Measurements from ENCODE around the gene LMAN1L. TPM values are rescaled to one million over a fixed set of nuclear protein-coding genes. Genes with fewer than 3 reads are reported as not detected.
A peak's percentile ranks its signal among the peaks of the same experiment; 100 is the strongest.

LMAN1L gene
- not detected for total RNA-seq
- polyA plus RNA-seq: 0.41 TPM
- long read RNA-seq, donor 1: 0 reads
- long read RNA-seq, donor 2: 0 reads
- long read RNA-seq, donor 3: 0 reads
- long read RNA-seq, donor 4: 0 reads
- long read RNA-seq, donor 5: 0 reads
- long read RNA-seq, donor 6: 0 reads
- long read RNA-seq, donor 7: 0 reads
- long read RNA-seq, donor 8: 0 reads
- long read RNA-seq, donor 9: 0 reads
- long read RNA-seq, donor 10: 0 reads

GRCh38 chr15:74812533-74812932, at the start of gene LMAN1L:
LMAN1L (plus strand) TSS chr15:74812835; CDS start chr15:74812855, 20 bp downstream.
- WGBS: 91% methylated on average over 12 of the region's 12 CpGs
- no peaks in the 10 kb centered on the region for H3K36me3 ChIP-seq (ENCODE audit: control insufficient read depth in 2 of 2, insufficient read depth in 2 of 2, low read length in 1 of 2)
- H3K4me3 ChIP-seq (ENCODE audit: low read length in 2 of 2): no peak within 1 kb of the TSS
- H3K9me3 ChIP-seq (ENCODE audit: control insufficient read depth in 2 of 2, insufficient read depth in 1 of 2, low read length in 1 of 2): no peaks in the 10 kb centered on the region
- no peak for DNase-seq (ENCODE audit: low read depth in 6 of 9, low spot score in 9 of 9)
- no peak within 1 kb of the TSS for H3K27ac ChIP-seq (ENCODE audit: low read depth in 1 of 2, low read length in 1 of 2)
- no peaks in the 10 kb centered on the region for H3K4me1 ChIP-seq (ENCODE audit: control insufficient read depth in 2 of 2, insufficient read depth in 2 of 2, low read length in 2 of 2)
- peaks cover 0 to 4% of the 10 kb centered on the region in 2 donors for H3K27me3 ChIP-seq (ENCODE audit: control insufficient read depth in 2 of 2, insufficient read depth in 1 of 2, low read length in 1 of 2)

DNA sequence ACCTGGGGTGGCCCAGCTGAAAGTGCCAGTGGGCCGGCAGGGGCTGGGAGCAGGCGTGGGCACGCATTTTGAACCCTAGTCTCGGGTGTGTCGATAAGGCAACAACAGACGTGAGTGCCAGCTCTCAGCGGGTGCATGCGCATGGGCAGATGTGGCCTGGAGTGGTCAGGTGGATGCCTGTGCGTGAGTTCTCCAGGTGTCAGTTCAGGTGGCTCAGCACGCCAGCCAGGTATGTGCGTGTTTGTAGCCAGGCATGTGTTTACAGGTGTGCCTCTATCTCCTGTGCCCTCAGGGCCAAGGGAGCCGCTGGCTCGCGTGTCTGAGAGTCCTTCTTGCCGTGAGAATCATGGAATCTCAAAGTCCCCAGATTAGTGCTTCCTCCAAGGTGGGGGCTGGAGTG, 49.2 kb upstream of the LMAN1L start:
- WGBS: 94% methylated on average over 15 of the region's 15 CpGs
- DNase-seq (ENCODE audit: low read depth in 6 of 9, low spot score in 9 of 9): no peak
- Histone ChIP-seq H3K4me1 (ENCODE audit: control insufficient read depth in 2 of 2, insufficient read depth in 2 of 2, low read length in 2 of 2) (peaks cover 0 to 8% of the 10 kb centered on the region in 2 donors), H3K4me3 (ENCODE audit: low read length in 2 of 2) (no peak overlapping the region), H3K9me3 (ENCODE audit: control insufficient read depth in 2 of 2, insufficient read depth in 1 of 2, low read length in 1 of 2) (no peaks in the 10 kb centered on the region), H3K36me3 (ENCODE audit: control insufficient read depth in 2 of 2, insufficient read depth in 2 of 2, low read length in 1 of 2) (no peaks in the 10 kb centered on the region), H3K27ac (ENCODE audit: low read depth in 1 of 2, low read length in 1 of 2) (no peak overlapping the region), H3K27me3 (ENCODE audit: control insufficient read depth in 2 of 2, insufficient read depth in 1 of 2, low read length in 1 of 2) (peaks cover 0 to 3% of the 10 kb centered on the region in 2 donors)

- H3K9me3 ChIP-seq (ENCODE audit: control insufficient read depth in 2 of 2, insufficient read depth in 1 of 2, low read length in 1 of 2): no peaks in the 10 kb centered on the region
- WGBS: 95% methylated on average over 14 of the region's 14 CpGs
- no peak overlapping the region for H3K27ac ChIP-seq (ENCODE audit: low read depth in 1 of 2, low read length in 1 of 2)
- no peak overlapping the region for H3K4me3 ChIP-seq (ENCODE audit: low read length in 2 of 2)
- no peaks in the 10 kb centered on the region for H3K36me3 ChIP-seq (ENCODE audit: control insufficient read depth in 2 of 2, insufficient read depth in 2 of 2, low read length in 1 of 2)
- peaks cover 0 to 22% of the 10 kb centered on the region in 2 donors for H3K4me1 ChIP-seq (ENCODE audit: control insufficient read depth in 2 of 2, insufficient read depth in 2 of 2, low read length in 2 of 2)
- DNase-seq (ENCODE audit: low read depth in 6 of 9, low spot score in 9 of 9): no peak
- H3K27me3 ChIP-seq (ENCODE audit: control insufficient read depth in 2 of 2, insufficient read depth in 1 of 2, low read length in 1 of 2): peaks cover 0 to 3% of the 10 kb centered on the region in 2 donors
Observed at GRCh38 chr15:74767167-74768098, 45.2 kb upstream of the LMAN1L start.

DNA sequence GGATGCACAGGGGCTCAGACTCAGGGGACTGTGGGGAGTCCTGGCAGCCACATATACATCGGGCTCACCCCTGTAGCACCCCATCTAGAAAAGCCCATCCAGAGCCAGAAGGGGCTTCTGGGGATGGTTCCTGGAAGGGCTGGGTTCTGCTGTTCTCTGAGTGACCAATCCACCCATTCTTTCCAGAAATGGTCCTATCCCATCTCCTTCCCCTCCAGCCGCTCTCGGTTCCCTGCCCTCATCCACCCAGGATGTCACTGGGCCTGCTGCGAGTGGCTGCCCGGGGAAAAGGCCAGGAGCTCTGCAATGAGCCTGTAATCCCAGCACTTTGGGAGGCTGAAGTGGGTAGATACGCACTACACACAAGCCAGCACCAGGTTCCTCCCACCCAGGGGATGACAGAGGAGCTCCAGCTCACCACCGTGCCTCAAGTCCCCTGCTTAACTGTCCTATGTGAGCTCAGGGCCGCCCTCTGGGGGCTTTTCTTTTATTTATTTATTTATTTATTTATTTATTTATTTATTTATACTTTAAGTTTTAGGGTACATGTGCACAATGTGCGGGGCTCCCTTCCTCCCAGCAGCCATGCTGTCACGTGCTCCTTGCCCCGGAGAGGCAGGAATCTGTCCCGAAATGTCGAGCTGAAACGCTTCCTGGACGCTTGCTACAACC, 44.4 kb upstream of the LMAN1L start:
- 46% methylated on average over 15 of the region's 15 CpGs for WGBS
- Histone ChIP-seq H3K36me3 (ENCODE audit: control insufficient read depth in 2 of 2, insufficient read depth in 2 of 2, low read length in 1 of 2) (no peaks in the 10 kb centered on the region), H3K4me3 (ENCODE audit: low read length in 2 of 2) (no peak overlapping the region), H3K9me3 (ENCODE audit: control insufficient read depth in 2 of 2, insufficient read depth in 1 of 2, low read length in 1 of 2) (no peaks in the 10 kb centered on the region), H3K27me3 (ENCODE audit: control insufficient read depth in 2 of 2, insufficient read depth in 1 of 2, low read length in 1 of 2) (peaks cover 0 to 3% of the 10 kb centered on the region in 2 donors), H3K27ac (ENCODE audit: low read depth in 1 of 2, low read length in 1 of 2) (no peak overlapping the region), H3K4me1 (ENCODE audit: control insufficient read depth in 2 of 2, insufficient read depth in 2 of 2, low read length in 2 of 2) (peaks cover 0 to 18% of the 10 kb centered on the region in 2 donors)
- no peak for DNase-seq (ENCODE audit: low read depth in 6 of 9, low spot score in 9 of 9)

DNA sequence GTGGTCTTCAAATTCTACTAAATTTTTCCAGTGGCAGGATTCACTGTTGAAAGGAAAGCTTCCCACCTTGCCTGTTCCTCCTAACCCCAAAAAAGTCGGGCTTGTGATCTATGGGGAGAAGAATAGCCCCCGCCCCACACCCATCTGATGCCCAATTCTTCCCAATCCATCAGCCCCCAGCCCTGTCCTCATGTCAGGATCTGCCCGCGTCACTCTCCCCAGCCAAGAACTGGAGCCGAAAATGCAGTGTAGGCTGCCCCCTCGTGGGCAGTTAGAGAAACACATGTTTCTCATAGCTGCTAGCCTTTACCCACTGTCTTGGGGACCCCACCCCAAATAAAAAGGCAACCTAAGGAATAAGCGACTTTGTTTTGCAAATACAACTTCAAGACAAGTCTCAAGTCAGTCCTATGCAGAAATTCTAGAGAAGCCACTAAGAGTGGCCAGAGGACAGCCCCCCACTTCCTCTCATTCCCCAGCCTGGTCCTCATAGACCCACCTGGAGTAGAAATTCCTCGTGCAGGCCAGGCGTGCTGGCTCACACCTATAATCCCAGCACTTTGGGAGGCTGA, 43.8 kb upstream of the LMAN1L start:
- Histone ChIP-seq H3K36me3 (ENCODE audit: control insufficient read depth in 2 of 2, insufficient read depth in 2 of 2, low read length in 1 of 2) (no peaks in the 10 kb centered on the region), H3K27ac (ENCODE audit: low read depth in 1 of 2, low read length in 1 of 2) (no peak overlapping the region), H3K27me3 (ENCODE audit: control insufficient read depth in 2 of 2, insufficient read depth in 1 of 2, low read length in 1 of 2) (peaks cover 0 to 3% of the 10 kb centered on the region in 2 donors), H3K4me3 (ENCODE audit: low read length in 2 of 2) (no peak overlapping the region), H3K4me1 (ENCODE audit: control insufficient read depth in 2 of 2, insufficient read depth in 2 of 2, low read length in 2 of 2) (peaks cover 0 to 23% of the 10 kb centered on the region in 2 donors), H3K9me3 (ENCODE audit: control insufficient read depth in 2 of 2, insufficient read depth in 1 of 2, low read length in 1 of 2) (no peaks in the 10 kb centered on the region)
- WGBS: 12% methylated on average over 9 of the region's 9 CpGs
- peak in 3 of 9 donors; percentile 41 to 67 (median 56) for DNase-seq (ENCODE audit: low read depth in 6 of 9, low spot score in 9 of 9)

- Histone ChIP-seq H3K4me1 (ENCODE audit: control insufficient read depth in 2 of 2, insufficient read depth in 2 of 2, low read length in 2 of 2) (peaks cover 0 to 26% of the 10 kb centered on the region in 2 donors), H3K27ac (ENCODE audit: low read depth in 1 of 2, low read length in 1 of 2) (no peak overlapping the region), H3K4me3 (ENCODE audit: low read length in 2 of 2) (no peak overlapping the region), H3K27me3 (ENCODE audit: control insufficient read depth in 2 of 2, insufficient read depth in 1 of 2, low read length in 1 of 2) (peaks cover 0 to 3% of the 10 kb centered on the region in 2 donors), H3K9me3 (ENCODE audit: control insufficient read depth in 2 of 2, insufficient read depth in 1 of 2, low read length in 1 of 2) (no peaks in the 10 kb centered on the region), H3K36me3 (ENCODE audit: control insufficient read depth in 2 of 2, insufficient read depth in 2 of 2, low read length in 1 of 2) (no peaks in the 10 kb centered on the region)
- DNase-seq (ENCODE audit: low read depth in 6 of 9, low spot score in 9 of 9): no peak
- WGBS: 87% methylated on average over 7 of the region's 7 CpGs
Observed at GRCh38 chr15:74769463-74770025, 43.1 kb upstream of the LMAN1L start.

- H3K4me1 ChIP-seq (ENCODE audit: control insufficient read depth in 2 of 2, insufficient read depth in 2 of 2, low read length in 2 of 2): peaks cover 0 to 31% of the 10 kb centered on the region in 2 donors
- no peak overlapping the region for H3K27ac ChIP-seq (ENCODE audit: low read depth in 1 of 2, low read length in 1 of 2)
- WGBS: 87% methylated on average over 4 of the region's 4 CpGs
Observed at GRCh38 chr15:74770211-74770903, 42.3 kb upstream of the LMAN1L start.

DNA sequence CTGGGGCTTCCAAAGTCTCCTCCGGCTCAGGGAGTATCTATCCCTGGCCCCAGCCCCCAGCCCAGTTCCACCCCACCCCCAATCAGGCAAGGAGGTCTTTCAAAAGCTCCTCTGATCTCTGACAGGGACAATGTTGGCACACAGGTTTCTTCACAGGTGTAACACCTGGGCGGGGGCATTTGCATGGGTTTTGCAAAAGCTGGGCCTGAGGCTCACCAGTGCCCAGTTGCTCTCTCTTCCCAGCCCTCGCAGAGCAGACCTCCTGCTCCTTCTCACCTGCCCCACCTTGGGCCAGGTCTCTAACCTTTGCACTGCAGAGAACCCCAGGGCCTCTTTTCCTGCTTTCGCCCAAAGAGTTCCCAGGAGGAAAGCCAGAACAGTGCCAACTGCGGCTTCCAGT, 39.3 kb upstream of the LMAN1L start:
- no peak for DNase-seq (ENCODE audit: low read depth in 6 of 9, low spot score in 9 of 9)
- no peaks in the 10 kb centered on the region for H3K27me3 ChIP-seq (ENCODE audit: control insufficient read depth in 2 of 2, insufficient read depth in 1 of 2, low read length in 1 of 2)
- H3K27ac ChIP-seq (ENCODE audit: low read depth in 1 of 2, low read length in 1 of 2): no peak overlapping the region
- no peaks in the 10 kb centered on the region for H3K9me3 ChIP-seq (ENCODE audit: control insufficient read depth in 2 of 2, insufficient read depth in 1 of 2, low read length in 1 of 2)
- 96% methylated on average over 5 of the region's 5 CpGs for WGBS
- peaks cover 19 to 59% of the 10 kb centered on the region in 2 donors for H3K4me1 ChIP-seq (ENCODE audit: control insufficient read depth in 2 of 2, insufficient read depth in 2 of 2, low read length in 2 of 2)
- H3K4me3 ChIP-seq (ENCODE audit: low read length in 2 of 2): no peak overlapping the region
- H3K36me3 ChIP-seq (ENCODE audit: control insufficient read depth in 2 of 2, insufficient read depth in 2 of 2, low read length in 1 of 2): no peaks in the 10 kb centered on the region

More at GRCh38 chr15:74770211-74770903, 42.3 kb upstream of the LMAN1L start:
- Histone ChIP-seq H3K4me3 (ENCODE audit: low read length in 2 of 2) (no peak overlapping the region), H3K27me3 (ENCODE audit: control insufficient read depth in 2 of 2, insufficient read depth in 1 of 2, low read length in 1 of 2) (peaks cover 0 to 3% of the 10 kb centered on the region in 2 donors), H3K36me3 (ENCODE audit: control insufficient read depth in 2 of 2, insufficient read depth in 2 of 2, low read length in 1 of 2) (no peaks in the 10 kb centered on the region), H3K9me3 (ENCODE audit: control insufficient read depth in 2 of 2, insufficient read depth in 1 of 2, low read length in 1 of 2) (no peaks in the 10 kb centered on the region)
- no peak for DNase-seq (ENCODE audit: low read depth in 6 of 9, low spot score in 9 of 9)

All from thymus (tissue), 14 donors.